ENCODE measurements around the gene INTU. TPM values are rescaled to one million over a fixed set of nuclear protein-coding genes. Genes with fewer than 3 reads are reported as not detected.

The INTU gene
- total RNA-seq, 1 experiment from 2014 or later, result 10.7 TPM

DNA sequence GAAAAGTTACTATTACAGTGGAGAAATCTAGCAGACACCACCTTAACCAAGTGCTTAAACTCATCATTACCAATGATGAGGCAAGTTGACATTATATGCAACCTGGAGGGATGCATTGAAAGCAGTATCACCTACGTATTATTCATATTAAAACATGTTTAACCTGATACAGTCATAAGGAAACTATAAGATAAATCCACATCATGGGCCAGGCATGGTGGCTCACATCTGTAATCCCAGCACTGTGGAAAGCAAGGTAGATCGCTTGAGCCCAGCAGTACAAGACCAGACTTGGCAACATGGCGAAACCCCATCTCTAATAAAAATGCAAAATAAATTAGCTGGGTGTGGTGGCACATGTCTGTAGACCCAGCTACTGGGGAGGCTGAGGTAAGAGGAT is 22.3 kb upstream of the INTU start:
- Histone ChIP-seq H4K20me1 (ENCODE audit: control insufficient read depth, insufficient read depth, insufficient read length) (no peaks in the 10 kb centered on the region), H4K8ac (replicated peaks; ENCODE audit: insufficient read length, low read depth, low read length) (no peak overlapping the region), H3K4me1 (ENCODE audit: insufficient read depth, low read length) (no peaks in the 10 kb centered on the region), H3K18ac (ENCODE audit: insufficient read length, low read depth, low read length) (no peak overlapping the region), H3K23ac (ENCODE audit: insufficient read length, low read depth, low read length) (no peak overlapping the region), H2AK5ac (ENCODE audit: insufficient read length, low read length) (no peak overlapping the region), H2BK12ac (ENCODE audit: insufficient read length, low read depth, low read length) (no peak overlapping the region), H3K4me2 (ENCODE audit: insufficient read depth, insufficient read length, low read length) (no peak overlapping the region), H3K56ac (ENCODE audit: insufficient read length, low read depth, low read length) (no peak overlapping the region), H3K79me1 (ENCODE audit: insufficient read depth, low read depth, low read length, poor library complexity, severe bottlenecking) (no peaks in the 10 kb centered on the region), H3K23me2 (ENCODE audit: insufficient read length, low read depth, low read length, poor library complexity, severe bottlenecking) (no peaks in the 10 kb centered on the region), H2BK20ac (ENCODE audit: low read depth, low read length, poor library complexity, severe bottlenecking) (no peak overlapping the region), H2AFZ (ENCODE audit: low read length) (no peak overlapping the region), H3K9me3 (ENCODE audit: control insufficient read depth, low read depth, low read length) (no peaks in the 10 kb centered on the region), H4K91ac (ENCODE audit: insufficient read length, low read depth, low read length) (no peak overlapping the region), H3K79me2 (ENCODE audit: insufficient read depth, low read length) (no peaks in the 10 kb centered on the region), H2BK15ac (ENCODE audit: low read depth, low read length) (no peak overlapping the region), H3K4ac (ENCODE audit: low read depth, low read length) (no peak overlapping the region), H2BK120ac (ENCODE audit: low read depth, low read length, poor library complexity, severe bottlenecking) (no peak overlapping the region), H3K9ac (ENCODE audit: extremely low read depth, insufficient read length, low read length) (no peak overlapping the region), H4K5ac (ENCODE audit: insufficient read length, low read depth, low read length) (no peak overlapping the region), H3K14ac (ENCODE audit: insufficient read depth, low read length) (no peak overlapping the region), H3T11ph (ENCODE audit: low read length) (no peak overlapping the region), H3K27ac (ENCODE audit: insufficient read length, low read depth, low read length) (no peak overlapping the region), H2BK5ac (ENCODE audit: insufficient read length, low read length) (no peak overlapping the region), H3K27me3 (ENCODE audit: insufficient read depth, low read length) (no peaks in the 10 kb centered on the region)
- no peaks in the 10 kb centered on the region for H3K36me3 Mint-ChIP-seq (ENCODE audit: insufficient read depth in 1 of 3, low read depth in 3 of 3)
- DNase-seq, result no peak
- no peak overlapping the region for H3K4me3 Mint-ChIP-seq
- peaks cover 19 to 25% of the 10 kb centered on the region in 2 experiments for H3K4me1 Mint-ChIP-seq
- no peaks in the 10 kb centered on the region for H3K27me3 Mint-ChIP-seq (ENCODE audit: low read depth)
- TF ChIP-seq, protein P1, sequence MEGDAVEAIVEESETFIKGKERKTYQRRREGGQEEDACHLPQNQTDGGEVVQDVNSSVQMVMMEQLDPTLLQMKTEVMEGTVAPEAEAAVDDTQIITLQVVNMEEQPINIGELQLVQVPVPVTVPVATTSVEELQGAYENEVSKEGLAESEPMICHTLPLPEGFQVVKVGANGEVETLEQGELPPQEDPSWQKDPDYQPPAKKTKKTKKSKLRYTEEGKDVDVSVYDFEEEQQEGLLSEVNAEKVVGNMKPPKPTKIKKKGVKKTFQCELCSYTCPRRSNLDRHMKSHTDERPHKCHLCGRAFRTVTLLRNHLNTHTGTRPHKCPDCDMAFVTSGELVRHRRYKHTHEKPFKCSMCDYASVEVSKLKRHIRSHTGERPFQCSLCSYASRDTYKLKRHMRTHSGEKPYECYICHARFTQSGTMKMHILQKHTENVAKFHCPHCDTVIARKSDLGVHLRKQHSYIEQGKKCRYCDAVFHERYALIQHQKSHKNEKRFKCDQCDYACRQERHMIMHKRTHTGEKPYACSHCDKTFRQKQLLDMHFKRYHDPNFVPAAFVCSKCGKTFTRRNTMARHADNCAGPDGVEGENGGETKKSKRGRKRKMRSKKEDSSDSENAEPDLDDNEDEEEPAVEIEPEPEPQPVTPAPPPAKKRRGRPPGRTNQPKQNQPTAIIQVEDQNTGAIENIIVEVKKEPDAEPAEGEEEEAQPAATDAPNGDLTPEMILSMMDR (conservative IDR thresholded peaks at IDR 0.05), result no peak
- H3K27ac Mint-ChIP-seq, result no peak overlapping the region
- no peaks in the 10 kb centered on the region; a peak in 1 of 5 replicates for H3K9me3 Mint-ChIP-seq
- no CpG with 5 or more reads among the region's 3 CpGs for WGBS (ENCODE audit: extremely low coverage, insufficient read length, low lambda C conversion rate)

Data from H9 (cell line).